Astrocyte of the spinal cord (primary cell): Measurements from ENCODE around the gene UNC5B.

Experiments used
- DNase-seq: peaks from one replicate; pipeline ENCODE4 v3.0.0; 2011; ENCODE audit warnings: low read depth, low spot score
- H3K4me3 ChIP-seq: 2 replicates; pipeline ENCODE4 v1.5.1; 2011; ENCODE audit warnings: low read depth, mild to moderate bottlenecking, low read length, moderate library complexity
- CTCF ChIP-seq: IDR thresholded peaks from 2 replicates; pipeline ENCODE4 v1.5.1; 2012; ENCODE audit warnings: low read depth, mild to moderate bottlenecking, low read length, inconsistent platforms
- in situ Hi-C: cut with HindIII; loops from 2 replicates; pipeline ENCODE4 v1.10.0; 2017; ENCODE audit warnings: low sequenced_read_pairs

UNC5B gene

DNA sequence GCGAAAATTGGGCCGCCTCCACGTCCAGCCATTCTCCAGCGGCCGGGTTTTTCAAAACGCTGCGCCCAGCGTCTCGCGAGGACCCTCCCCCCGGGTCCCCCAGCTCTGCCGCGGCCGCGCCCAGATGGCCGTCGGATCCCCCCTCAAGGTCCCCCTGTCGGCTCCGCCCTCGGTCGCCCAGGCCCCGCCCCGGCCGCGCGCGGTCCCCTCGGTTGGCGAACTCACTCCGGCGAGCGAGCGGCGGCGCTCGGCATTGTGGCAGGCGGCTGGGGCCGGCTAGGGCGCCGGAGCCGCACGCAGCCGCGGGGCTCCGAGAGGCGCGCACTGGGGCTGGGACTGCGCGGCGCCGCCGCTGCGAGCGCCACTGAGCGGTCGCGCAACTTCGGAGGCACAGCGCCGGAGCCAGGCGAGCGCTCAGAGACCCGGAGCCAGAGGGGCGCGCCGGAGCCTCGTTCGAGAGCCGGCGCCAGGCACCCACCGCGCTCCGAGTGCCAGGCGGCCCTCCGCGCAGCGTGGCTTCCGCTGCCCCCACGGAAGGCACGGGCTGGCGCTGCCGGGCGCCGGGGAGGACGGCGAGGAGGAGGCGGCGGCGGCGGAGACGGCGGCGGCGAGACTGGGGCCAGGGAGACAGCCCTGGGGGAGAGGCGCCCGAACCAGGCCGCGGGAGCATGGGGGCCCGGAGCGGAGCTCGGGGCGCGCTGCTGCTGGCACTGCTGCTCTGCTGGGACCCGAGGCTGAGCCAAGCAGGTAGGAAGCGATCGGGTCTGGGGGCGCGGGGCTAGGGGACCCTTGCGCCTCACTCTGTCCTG, at the start of gene UNC5B:
Gene UNC5B, plus strand, starts transcription at position 253 of the 809 bp plus-strand sequence. Its CDS starts 416 bp downstream, at position 669.
- DNase-seq, result peak; percentile 91
- peak; percentile 26 for TF ChIP-seq CTCF
- in situ Hi-C loops, result no loop called here
- H3K4me3 ChIP-seq, result peak within 1 kb of the TSS; percentile 80

- in situ Hi-C loops, result no loop called here
- DNase-seq, result no peak
- H3K4me3 ChIP-seq, result no peak overlapping the region
- no peak for TF ChIP-seq CTCF
These were observed 38.9 kb upstream of the UNC5B start for GRCh38 chr10:71173466-71173865.

DNA sequence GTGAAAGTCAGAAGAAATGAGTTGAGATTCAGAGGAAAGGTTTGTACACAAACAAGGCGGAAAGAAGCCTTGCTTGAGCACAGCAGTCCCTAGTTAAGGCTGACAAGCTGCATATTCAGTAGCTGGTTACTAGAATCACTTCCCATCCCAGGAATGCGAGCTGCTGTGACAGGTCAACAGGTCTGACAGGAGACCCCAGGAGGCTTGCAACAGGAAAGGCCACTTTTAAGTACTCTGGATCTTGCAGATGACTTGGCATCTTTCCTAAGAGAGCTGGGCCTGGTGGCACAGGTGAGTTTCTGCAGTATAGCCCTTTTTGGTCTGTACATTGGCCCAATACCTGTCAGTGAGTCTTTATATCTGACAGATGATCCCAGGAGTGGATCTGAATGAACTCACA, 35.7 kb upstream of the UNC5B start:
- no peak overlapping the region for H3K4me3 ChIP-seq
- in situ Hi-C loops, result no loop called here
- DNase-seq, result no peak
- TF ChIP-seq CTCF, result no peak

GRCh38 chr10:71177651-71178199, 34.6 kb upstream of the UNC5B start:
- TF ChIP-seq CTCF, result no peak
- in situ Hi-C loops, result no loop called here
- DNase-seq, result no peak

GRCh38 chr10:71178880-71179279, 33.5 kb upstream of the UNC5B start:
- DNase-seq, result no peak
- no peak for TF ChIP-seq CTCF
- no peak overlapping the region for H3K4me3 ChIP-seq
- in situ Hi-C loops, result no loop called here

More at GRCh38 chr10:71177651-71178199, 34.6 kb upstream of the UNC5B start:
- H3K4me3 ChIP-seq, result no peak overlapping the region

DNA sequence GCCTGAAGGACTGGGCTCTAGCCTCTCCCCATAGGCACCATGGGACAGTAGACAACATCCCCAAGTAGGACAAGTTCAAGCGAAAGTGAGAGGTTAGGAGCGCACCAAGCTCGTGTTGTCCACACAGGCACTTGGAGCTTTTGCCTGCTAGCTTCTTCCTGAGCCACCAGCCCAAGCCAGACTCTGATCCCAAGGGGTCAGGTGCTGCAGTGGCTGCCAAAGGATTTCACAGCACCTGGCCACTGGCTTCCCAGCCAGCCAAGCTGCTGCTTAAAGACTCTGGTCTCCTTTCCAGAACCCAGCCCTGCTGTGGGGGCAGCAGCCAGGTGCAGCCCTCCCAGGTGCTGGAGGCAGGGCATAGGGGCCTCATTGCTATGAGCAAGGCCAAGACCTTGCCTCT, 33.0 kb upstream of the UNC5B start:
- DNase-seq, result no peak
- H3K4me3 ChIP-seq, result no peak overlapping the region
- TF ChIP-seq CTCF, result no peak
- in situ Hi-C loops, result no loop called here
